Lung (tissue), 12 donors: ENCODE measurements around the gene AKAP13. TPM values are rescaled to one million over a fixed set of nuclear protein-coding genes. Genes with fewer than 3 reads are reported as not detected.

Experiments used
- ATAC-seq: fragments of 200-7000 bp; cut with Tn5 transposase; one replicate; pipeline ENCODE4 v1.9.1; 2020; ENCODE audit warnings: moderate number of reproducible peaks; ENCODE audit not compliant: insufficient read depth, low FRiP score
- DNase-seq, 3 donors: peaks; one replicate each; pipeline ENCODE4 v3.0.0-alpha.2; 2013 to 2017
- H3K27ac ChIP-seq, 2 donors: one replicate each; pipeline ENCODE4 v1.5.1; 2013; ENCODE audit warnings: mild to moderate bottlenecking in 2 of 2, moderate library complexity in 2 of 2, control low read depth in 1 of 2, inconsistent platforms in 1 of 2, low read depth in 1 of 2, low read length in 1 of 2
- H3K27me3 ChIP-seq, 3 donors: one replicate each; pipeline ENCODE4 v1.5.1; 2013; ENCODE audit warnings: low read length in 2 of 3; ENCODE audit not compliant: control insufficient read depth in 3 of 3, insufficient read depth in 3 of 3
- H3K36me3 ChIP-seq, 4 donors: one replicate each; pipeline ENCODE4 v1.5.1; 2013; ENCODE audit warnings: low read length in 4 of 4, mild to moderate bottlenecking in 1 of 4, moderate library complexity in 1 of 4; ENCODE audit not compliant: control insufficient read depth in 4 of 4, insufficient read depth in 4 of 4
- H3K4me1 ChIP-seq, 5 donors: one replicate each; pipeline ENCODE4 v1.5.1; 2013; ENCODE audit warnings: low read length in 5 of 5, mild to moderate bottlenecking in 2 of 5, moderate library complexity in 1 of 5; ENCODE audit not compliant: control insufficient read depth in 5 of 5, insufficient read depth in 5 of 5
- H3K4me3 ChIP-seq: one replicate; pipeline ENCODE4 v1.5.1; 2013; ENCODE audit warnings: mild to moderate bottlenecking, control low read depth, moderate library complexity
- H3K9ac ChIP-seq, 2 donors: one replicate each; pipeline ENCODE4 v1.5.1; 2013; ENCODE audit warnings: low read length in 2 of 2, control low read depth in 1 of 2; ENCODE audit not compliant: insufficient read depth in 1 of 2
- H3K9me3 ChIP-seq, 4 donors: one replicate each; pipeline ENCODE4 v1.5.1; 2013; ENCODE audit warnings: low read length in 3 of 4, mild to moderate bottlenecking in 1 of 4, moderate library complexity in 1 of 4; ENCODE audit not compliant: control insufficient read depth in 4 of 4, insufficient read depth in 3 of 4
- CTCF ChIP-seq: IDR thresholded peaks from 2 replicates; pipeline ENCODE4 v1.5.1; 2012; ENCODE audit warnings: mild to moderate bottlenecking; ENCODE audit errors: control extremely low read depth, extremely low read depth
- WGBS, 2 donors: extraction: QIAGEN DNeasy Blood & Tissue Kit; methylation state at CpG; one replicate each; pipeline ENCODE4 v1.1.7; 2013; 5-methylcytosine and 5-hydroxymethylcytosine counted together
- polyA plus RNA-seq, 2 donors: library from polyadenylated mRNA; stranded (reverse); fragments of 200-250 nt; gene quantifications; one replicate each; pipeline ENCODE4 v1.2.1, GENCODE V29; 2013
- total RNA-seq, 2 donors: library from RNA; depleted of rRNA in 1 of 2; stranded (reverse); fragments of >200 nt in 1 of 2; gene quantifications; one replicate each; pipeline ENCODE4 v1.2.1, GENCODE V29; 2014 to 2021
- donor health status: control.
- donor health status: control.
- donor health status: Bipolar disorder and iron deficiency.
- donor health status: healthy.
- donor health status: DM: yes; HTN: yes; CAD: no.

The AKAP13 gene
- total and polyA plus RNA-seq, 4 donors = 102 to 1,115 (median 259) TPM

GRCh38 chr15:85782064-85782463, 401.7 kb downstream of the AKAP13 start:
- Histone ChIP-seq H3K36me3 (peaks cover 0 to 2% (median 0%) of the 10 kb centered on the region in 4 donors), H3K27ac (no peak overlapping the region), H3K4me1 (peaks cover 0 to 16% (median 13%) of the 10 kb centered on the region in 5 donors), H3K9me3 (no peaks in the 10 kb centered on the region), H3K27me3 (no peaks in the 10 kb centered on the region), H3K9ac (no peak overlapping the region), H3K4me3 (no peak overlapping the region)
- ATAC-seq (no peak), DNase-seq (no peak)
- WGBS, 2 donors = 81 to 82% methylated on average over 6 of the region's 6 CpGs
- no peak for TF ChIP-seq CTCF

GRCh38 chr15:85785887-85786780, 405.7 kb downstream of the AKAP13 start:
- H3K4me3 ChIP-seq = no peak overlapping the region
- no peaks in the 10 kb centered on the region for H3K9me3 ChIP-seq
- H3K36me3 ChIP-seq = peaks cover 0 to 2% (median 0%) of the 10 kb centered on the region in 4 donors
- H3K27ac ChIP-seq = peak overlapping the region in 1 of 2 donors; percentile 26
- no peaks in the 10 kb centered on the region for H3K27me3 ChIP-seq
- no peak for TF ChIP-seq CTCF
- no peak overlapping the region for H3K9ac ChIP-seq
- 51 to 62% methylated on average over 10 of the region's 10 CpGs for WGBS, 2 donors
- no peak for DNase-seq
- H3K4me1 ChIP-seq = peaks cover 0 to 13% (median 9%) of the 10 kb centered on the region in 5 donors
- ATAC-seq = no peak

GRCh38 chr15:85786781-85787114, 406.3 kb downstream of the AKAP13 start:
- H3K27ac ChIP-seq = no peak overlapping the region

More at GRCh38 chr15:85786781-85787114, 406.3 kb downstream of the AKAP13 start:
- TF ChIP-seq CTCF = no peak
- Histone ChIP-seq H3K4me1 (peaks cover 0 to 13% (median 9%) of the 10 kb centered on the region in 5 donors), H3K27me3 (no peaks in the 10 kb centered on the region), H3K4me3 (no peak overlapping the region), H3K9me3 (no peaks in the 10 kb centered on the region), H3K9ac (no peak overlapping the region), H3K36me3 (peaks cover 0 to 2% (median 0%) of the 10 kb centered on the region in 4 donors)
- DNase-seq = no peak
- ATAC-seq = no peak
- 85 to 87% methylated on average over 3 of the region's 3 CpGs for WGBS, 2 donors
